IMR-90 (cell line): ENCODE data around the gene LRRC75B. TPM values are rescaled to one million over a fixed set of nuclear protein-coding genes. Genes with fewer than 3 reads are reported as not detected.

Experiments used
- ATAC-seq: fragments of 200-7000 bp; cut with Tn5 transposase; 2 replicates; pipeline ENCODE4 v1.9.1; 2020; ENCODE audit warnings: low read depth, mild to moderate bottlenecking, moderate library complexity
- BruUV-seq: library from RNA; stranded (reverse); fragments of 400-500 nt; replicated peaks from 2 replicates; lab custom pipeline; 2021; lab: Mats Ljungman, UMichigan
- CTCF ChIA-PET: fragments of 300-600 bp; formaldehyde crosslinking; extraction: SDS; loops from one replicate; lab custom pipeline; 2021; ENCODE audit warnings: antibody characterized with exemption; lab: Yijun Ruan, JAX
- POLR2A ChIA-PET: fragments of 300-600 bp; sonication (Branson Sonifier 250); formaldehyde crosslinking; loops from one replicate; lab custom pipeline; 2022; ENCODE audit warnings: antibody characterized with exemption; ENCODE audit not compliant: unreplicated experiment; lab: Charles Lee
- DNase-seq: peaks from one replicate; pipeline ENCODE4 v3.0.0; 2013
- H2AFZ ChIP-seq: replicated peaks from 2 replicates; pipeline ENCODE3; 2013; ENCODE audit warnings: low read length, mild to moderate bottlenecking; ENCODE audit not compliant: poor library complexity
- H2AK5ac ChIP-seq: 2 replicates; pipeline ENCODE4 v1.6.1; 2013; ENCODE audit warnings: low read depth, low read length, inconsistent platforms
- H2AK9ac ChIP-seq: replicated peaks from 2 replicates; pipeline ENCODE3; 2013; ENCODE audit warnings: mild to moderate bottlenecking, low read depth, low read length, moderate library complexity; ENCODE audit not compliant: poor library complexity
- H2BK120ac ChIP-seq: 2 replicates; pipeline ENCODE4 v1.6.1; 2013; ENCODE audit warnings: low read depth, low read length, inconsistent platforms
- H2BK15ac ChIP-seq: 3 replicates; pipeline ENCODE4 v1.6.1; 2013; ENCODE audit warnings: low read depth, low read length, inconsistent platforms
- H2BK20ac ChIP-seq: 2 replicates; pipeline ENCODE4 v1.6.1; 2013; ENCODE audit warnings: low read depth, mild to moderate bottlenecking, inconsistent platforms, low read length, moderate library complexity
- H2BK5ac ChIP-seq: 2 replicates; pipeline ENCODE4 v1.6.1; 2013; ENCODE audit warnings: mild to moderate bottlenecking, low read depth, low read length, inconsistent platforms; ENCODE audit not compliant: poor library complexity, severe bottlenecking
- H3K14ac ChIP-seq: replicated peaks from 2 replicates; pipeline ENCODE4 v1.6.1; 2013; ENCODE audit warnings: low read depth, low read length, inconsistent platforms
- H3K18ac ChIP-seq: 2 replicates; pipeline ENCODE4 v1.6.1; 2013; ENCODE audit warnings: low read depth, low read length, control low read depth
- H3K23ac ChIP-seq: 2 replicates; pipeline ENCODE4 v1.6.1; 2013; ENCODE audit warnings: low read depth, low read length, inconsistent platforms
- H3K27ac ChIP-seq: 2 replicates; pipeline ENCODE4 v1.5.1; 2013; ENCODE audit warnings: mild to moderate bottlenecking, control low read depth, low read length; ENCODE audit not compliant: insufficient read depth
- H3K27me3 ChIP-seq: 2 replicates; pipeline ENCODE4 v1.6.1; 2013; ENCODE audit warnings: low read length; ENCODE audit not compliant: control insufficient read depth, insufficient read depth
- H3K36me3 ChIP-seq: 2 replicates; pipeline ENCODE4 v1.6.1; 2013; ENCODE audit warnings: low read length, mixed read lengths; ENCODE audit not compliant: control insufficient read depth, insufficient read depth
- H3K4ac ChIP-seq: 2 replicates; pipeline ENCODE4 v1.6.1; 2013; ENCODE audit warnings: low read depth, low read length, inconsistent platforms
- H3K4me1 ChIP-seq: 2 replicates; pipeline ENCODE4 v1.6.1; 2013; ENCODE audit warnings: low read length, mixed read lengths; ENCODE audit not compliant: control insufficient read depth, insufficient read depth
- H3K4me2 ChIP-seq: 2 replicates; pipeline ENCODE4 v1.6.1; 2013; ENCODE audit warnings: low read depth, mild to moderate bottlenecking, control low read depth, low read length, moderate library complexity
- H3K4me3 ChIP-seq: 2 replicates; pipeline ENCODE4 v1.5.1; 2013; ENCODE audit warnings: low read depth, mild to moderate bottlenecking, control low read depth, low read length, moderate library complexity; ENCODE audit not compliant: insufficient read depth
- H3K56ac ChIP-seq: 2 replicates; pipeline ENCODE4 v1.6.1; 2013; ENCODE audit warnings: low read length, inconsistent platforms; ENCODE audit not compliant: insufficient read depth; ENCODE audit errors: extremely low read depth
- H3K79me1 ChIP-seq, 2 experiments: 2 replicates each; pipeline ENCODE4 v1.6.1; 2013; ENCODE audit warnings: low read length in 2 of 2, inconsistent platforms in 1 of 2, low read depth in 1 of 2
- H3K9ac ChIP-seq: 2 replicates; pipeline ENCODE4 v1.6.1; 2013; ENCODE audit warnings: low read depth, low read length, control low read depth
- H3K9me1 ChIP-seq: 2 replicates; pipeline ENCODE4 v1.6.1; 2013; ENCODE audit warnings: low read length, inconsistent platforms; ENCODE audit not compliant: insufficient read depth
- H3K9me3 ChIP-seq: 2 replicates; pipeline ENCODE4 v1.6.1; 2013; ENCODE audit warnings: low read length; ENCODE audit not compliant: control insufficient read depth, insufficient read depth
- H4K20me1 ChIP-seq: 2 replicates; pipeline ENCODE4 v1.6.1; 2013; ENCODE audit warnings: low read length, inconsistent platforms; ENCODE audit not compliant: insufficient read depth
- H4K5ac ChIP-seq: 2 replicates; pipeline ENCODE4 v1.6.1; 2013; ENCODE audit warnings: mild to moderate bottlenecking, low read depth, low read length, control low read depth
- H4K8ac ChIP-seq, 2 experiments: 2 replicates each; pipeline ENCODE4 v1.6.1; 2013; ENCODE audit warnings: low read depth in 2 of 2, low read length in 2 of 2, control low read depth in 1 of 2, inconsistent platforms in 1 of 2
- H4K91ac ChIP-seq: 2 replicates; pipeline ENCODE4 v1.6.1; 2013; ENCODE audit warnings: low read depth, low read length, inconsistent platforms; ENCODE audit not compliant: insufficient read depth
- BHLHE40 ChIP-seq: fragments of 150-350 bp; IDR thresholded peaks from 2 replicates; pipeline ENCODE4 v1.6.1; 2016; ENCODE audit warnings: mild to moderate bottlenecking, low read depth, low read length
- CEBPB ChIP-seq: IDR thresholded peaks from 2 replicates; pipeline ENCODE4 v1.6.1; 2012; ENCODE audit warnings: low read depth, low read length, improper control_type of control experiment
- ELK1 ChIP-seq: fragments of 150-350 bp; IDR thresholded peaks from 2 replicates; pipeline ENCODE4 v1.6.1; 2016; ENCODE audit warnings: low read depth, mild to moderate bottlenecking, low read length, moderate library complexity, borderline replicate concordance
- FOS ChIP-seq: fragments of 150-350 bp; IDR thresholded peaks from 2 replicates; pipeline ENCODE4 v1.6.1; 2016; ENCODE audit warnings: low read depth, low read length
- MAZ ChIP-seq: IDR thresholded peaks from 2 replicates; pipeline ENCODE4 v1.6.1; 2012; ENCODE audit warnings: low read depth, mild to moderate bottlenecking, low read length, improper control_type of control experiment, moderate library complexity, borderline replicate concordance
- NFE2L2 ChIP-seq: fragments of 150-350 bp; IDR thresholded peaks from 2 replicates; pipeline ENCODE4 v1.6.1; 2016; ENCODE audit warnings: low read depth, mild to moderate bottlenecking, low read length
- POLR2A ChIP-seq: IDR thresholded peaks from 2 replicates; pipeline ENCODE4 v1.6.1; 2012; ENCODE audit warnings: mild to moderate bottlenecking, low read depth, low read length
- WGBS, 2 experiments: methylation state at CpG; one replicate each; pipeline versions ENCODE4 v1.1.5 to v1.1.7; 2013; ENCODE audit warnings: missing lambda C conversion rate in 2 of 2; ENCODE audit not compliant: insufficient read length in 1 of 2; ENCODE audit errors: extremely low coverage in 2 of 2; 5-methylcytosine and 5-hydroxymethylcytosine counted together
- dilution Hi-C: fragments of 300-500 bp; cut with HindIII; formaldehyde crosslinking; loops from one replicate; pipeline ENCODE4 v1.14.3; 2018; ENCODE audit warnings: low sequenced_read_pairs; ENCODE audit not compliant: unreplicated experiment
- in situ Hi-C: fragments of 300-500 bp; cut with MboI; formaldehyde crosslinking; loops from 3 replicates; pipeline ENCODE4 v1.14.3; 2019; ENCODE audit warnings: low sequenced_read_pairs, inconsistent platforms, mixed read lengths
- intact Hi-C: fragments of 100-400 bp; cut with micrococcal nuclease; formaldehyde crosslinking; loops from 2 replicates; pipeline ENCODE4 v1.10.0; 2022
- polyA plus RNA-seq, 3 experiments: library from polyadenylated mRNA; depleted of rRNA; stranded (reverse); fragments of >200 nt; gene quantifications; 2 replicates each; pipeline ENCODE4 v1.2.3, GENCODE V29; 2012; ENCODE audit warnings: low replicate concordance in 1 of 3
- total RNA-seq: library from RNA; depleted of rRNA; stranded (reverse); fragments of >200 nt; gene quantifications from 2 replicates; pipeline ENCODE4 v1.2.3, GENCODE V29; 2012

Gene LRRC75B
- total and polyA plus RNA-seq, 2 of the 4 experiments (the other 2 are of a cell fraction): 1.6 to 10.7 TPM

- intact Hi-C loops (no loop called here), dilution Hi-C loops (no loop called here), in situ Hi-C loops (no loop called here)
- Histone ChIP-seq H2BK5ac (no peak overlapping the region), H2BK20ac (no peak overlapping the region), H3K9me3 (no peaks in the 10 kb centered on the region), H3K27ac (no peak overlapping the region), H2AK9ac (peak overlapping the region; percentile 83), H3K4ac (no peak overlapping the region), H2AK5ac (no peak overlapping the region), H4K5ac (no peak overlapping the region), H3K23ac (no peak overlapping the region), H3K4me2 (no peak overlapping the region), H3K27me3 (no peaks in the 10 kb centered on the region), H4K91ac (no peak overlapping the region), H4K8ac (no peak overlapping the region), H3K36me3 (peaks cover 69% of the 10 kb centered on the region), H4K20me1 (peaks cover 16% of the 10 kb centered on the region), H3K4me1 (peaks cover 2% of the 10 kb centered on the region; the same call in 1 of the 2 replicates), H3K4me3 (no peak overlapping the region), H3K18ac (no peak overlapping the region), H2AFZ (no peak overlapping the region), H2BK120ac (no peak overlapping the region), H3K56ac (no peak overlapping the region), H3K14ac (no peak overlapping the region), H3K9ac (no peak overlapping the region), H3K9me1 (peaks cover 6% of the 10 kb centered on the region; the same call in 1 of the 2 replicates), H2BK15ac (no peak overlapping the region), H3K79me1 (peaks cover 6 to 50% of the 10 kb centered on the region in 2 experiments; a peak in 3 of 4 replicates)
- WGBS, 2 experiments: 97% methylated on average over 5 of the region's 11 CpGs; no CpG with 5 or more reads in 1 of the 2 experiments
- ChIA-PET POLR2A (no interaction called here), CTCF (no interaction called here)
- DNase-seq: no peak
- no peak for ATAC-seq
- no TSS peak for BruUV-seq
- TF ChIP-seq ELK1 (no peak), NFE2L2 (no peak), POLR2A (no peak), BHLHE40 (no peak), CEBPB (no peak), MAZ (no peak), FOS (no peak)
Observed at GRCh38 chr22:24543679-24544243, 49.1 kb downstream of the LRRC75B start.
